GM21717 (cell line): Measurements from ENCODE around the gene OVCA2.
"Not testable (repeated sequence)": the region's sequence is repeated elsewhere in the genome, so short reads cannot be mapped to it uniquely, and the experiment has no call there.

ENCODE experiments used
- ATAC-seq: cut with Tn5 transposase; IDR thresholded peaks from one replicate; pipeline ENCODE4 v1.9.1; 2021; ENCODE audit warnings: mild to moderate bottlenecking, moderate library complexity; ENCODE audit not compliant: unreplicated experiment

OVCA2 gene

DNA sequence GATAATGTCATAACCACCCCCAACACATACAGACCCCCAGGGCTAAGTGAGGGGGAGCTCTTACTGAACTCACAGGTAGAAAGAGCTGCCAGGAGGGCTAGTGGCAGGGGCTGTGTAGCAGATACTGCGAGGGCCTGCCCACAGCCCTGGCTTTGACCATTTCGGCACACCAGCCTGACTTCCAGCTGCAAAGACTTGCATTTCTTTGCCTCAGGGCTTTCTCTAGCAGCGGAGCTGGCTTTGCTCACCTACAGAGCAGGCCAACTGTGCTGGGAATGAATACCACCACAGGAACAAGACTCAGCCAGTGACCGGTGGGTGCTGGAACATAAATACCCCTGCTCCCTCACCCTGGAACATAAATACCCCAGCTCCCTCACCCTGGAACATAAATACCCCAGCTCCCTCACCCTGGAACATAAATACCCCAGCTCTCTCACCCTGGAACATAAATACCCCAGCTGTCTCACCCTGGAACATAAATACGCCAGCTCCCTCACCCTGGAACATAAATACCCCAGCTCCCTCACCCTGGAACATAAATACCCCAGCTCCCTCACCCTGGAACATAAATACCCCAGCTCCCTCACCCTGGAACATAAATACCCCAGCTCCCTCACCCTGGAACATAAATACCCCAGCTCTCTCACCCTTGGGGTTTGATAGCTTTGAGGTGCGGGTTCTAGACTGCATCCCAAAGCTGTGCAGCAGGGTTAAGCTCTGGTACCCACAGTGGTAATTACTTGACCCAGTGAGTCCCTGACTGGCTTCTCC lies 28.4 kb upstream of the OVCA2 start:
- ATAC-seq = not testable (repeated sequence)

DNA sequence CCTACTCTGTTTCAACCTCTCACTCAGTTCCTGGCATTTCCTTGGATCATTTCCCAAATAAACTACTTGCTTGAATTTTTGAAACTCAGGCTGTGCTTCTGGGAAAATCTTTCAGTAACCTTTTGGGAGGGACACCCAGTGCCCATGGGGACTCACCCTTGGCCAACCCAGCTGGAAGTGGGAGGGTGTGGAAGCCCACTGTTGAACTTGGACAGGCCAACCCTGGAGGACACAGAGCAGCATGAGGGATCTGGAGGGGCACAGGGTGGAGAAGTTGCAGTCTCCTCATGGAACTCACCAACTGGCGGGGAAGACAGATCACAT lies 27.9 kb upstream of the OVCA2 start:
- ATAC-seq = no peak

DNA sequence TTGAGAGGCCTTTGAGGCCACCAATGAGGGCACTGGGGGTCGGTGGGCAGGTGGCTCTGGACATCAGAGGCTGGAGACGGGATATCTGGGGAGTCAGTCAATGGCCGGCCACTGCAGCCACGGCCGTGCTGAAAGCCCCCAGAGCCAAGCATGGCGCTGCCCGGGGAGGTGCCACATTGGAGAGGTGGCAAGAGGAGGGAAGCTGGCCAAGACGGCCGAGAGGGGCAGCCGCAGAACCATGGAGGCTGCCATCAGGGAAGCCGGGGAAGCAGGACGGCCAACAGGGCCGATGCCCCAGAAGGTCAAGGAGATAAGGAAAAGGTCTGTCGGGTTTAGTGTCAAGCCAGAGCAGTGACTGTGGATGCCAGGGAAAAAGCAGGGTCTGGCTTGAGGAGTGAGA lies 26.5 kb upstream of the OVCA2 start:
- ATAC-seq = no peak

DNA sequence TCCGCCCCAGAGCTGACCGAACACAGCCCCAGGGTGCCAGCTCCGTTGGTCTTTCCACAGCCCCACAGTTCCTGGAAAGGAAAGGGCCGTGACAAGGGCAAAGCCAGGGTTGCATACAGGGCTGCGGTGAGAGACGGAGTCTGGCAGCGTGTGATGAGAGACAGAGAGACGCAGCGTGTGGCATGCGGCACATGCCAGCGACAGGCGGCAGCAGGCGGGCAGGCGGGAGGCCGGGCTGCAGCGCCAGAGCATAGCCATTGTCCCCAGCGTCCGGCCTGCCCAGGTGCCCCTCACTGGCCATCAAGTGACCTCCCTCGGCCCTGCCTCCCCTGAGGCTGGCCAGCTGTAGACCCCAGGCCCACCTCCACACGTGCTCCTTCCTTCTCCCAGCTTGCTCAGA lies 25.3 kb upstream of the OVCA2 start:
- no peak for ATAC-seq

DNA sequence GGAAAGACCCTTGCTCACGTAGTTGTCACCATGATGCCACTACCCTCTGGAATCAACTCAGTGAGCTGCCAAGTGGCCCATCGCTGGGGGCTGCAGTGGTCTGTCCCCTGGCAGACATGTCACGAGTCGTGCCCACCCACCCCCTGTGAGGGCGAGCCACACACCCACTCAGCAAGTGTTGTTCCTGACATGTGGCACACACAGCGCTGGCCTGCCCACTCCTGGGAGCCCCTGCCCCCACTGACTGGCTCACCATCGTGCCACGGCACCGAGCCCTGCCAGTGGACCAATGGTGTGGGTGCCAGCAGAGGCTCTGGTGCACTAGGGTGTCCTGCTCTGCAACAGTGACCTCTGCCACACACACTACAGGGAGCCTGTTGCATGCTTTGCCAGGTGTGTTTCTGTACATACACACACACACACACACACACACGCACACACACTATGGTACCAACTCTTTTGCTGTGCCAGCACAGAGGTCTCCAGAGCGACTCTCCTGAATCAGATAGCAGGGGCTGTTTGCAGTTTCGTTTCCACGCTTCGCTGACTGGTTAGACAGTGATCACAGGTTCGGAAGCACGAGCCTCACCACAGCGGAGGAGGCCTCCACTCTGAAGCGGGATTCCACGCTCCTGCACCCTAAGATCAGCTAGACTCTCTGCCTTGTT lies 24.4 kb upstream of the OVCA2 start:
- ATAC-seq = no peak

DNA sequence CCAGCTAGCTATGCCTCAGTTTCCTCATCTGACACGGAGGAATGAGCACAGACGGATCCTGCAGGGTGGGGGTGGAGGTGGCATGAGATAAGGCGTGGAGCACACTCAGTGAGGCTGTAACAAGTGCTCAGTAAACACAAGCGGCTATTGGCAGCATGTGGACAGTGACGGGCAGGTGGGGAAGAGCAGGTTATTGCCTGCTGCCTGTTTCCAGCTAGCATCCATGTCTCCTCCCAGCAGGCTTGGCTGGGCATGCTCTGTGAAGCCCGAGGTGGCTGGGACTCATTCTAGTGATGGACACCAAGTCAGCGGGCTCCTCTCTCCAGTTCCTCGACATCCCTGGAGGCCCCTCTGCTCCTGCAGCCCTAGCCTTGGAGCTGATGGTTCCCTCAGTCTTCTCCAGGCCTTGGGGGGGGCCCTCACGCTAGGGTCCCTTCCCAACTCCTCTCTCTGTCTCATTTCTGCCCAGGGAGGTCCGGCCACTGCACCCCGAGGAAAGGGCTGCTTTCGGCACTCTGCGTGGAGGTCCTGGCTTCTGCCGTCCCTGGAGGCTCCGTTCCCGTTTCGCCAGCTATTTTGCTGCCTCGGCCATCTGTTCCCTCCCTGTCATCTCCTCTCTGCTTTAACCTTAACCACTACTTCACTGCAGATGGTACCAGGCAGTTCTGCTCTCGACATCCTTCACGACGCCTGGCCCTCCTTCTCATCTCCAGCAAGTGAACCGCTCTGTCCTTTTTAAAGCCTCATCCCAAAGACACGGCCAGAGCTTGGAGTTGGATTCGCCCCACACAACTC lies 22.9 kb upstream of the OVCA2 start:
- no peak for ATAC-seq

DNA sequence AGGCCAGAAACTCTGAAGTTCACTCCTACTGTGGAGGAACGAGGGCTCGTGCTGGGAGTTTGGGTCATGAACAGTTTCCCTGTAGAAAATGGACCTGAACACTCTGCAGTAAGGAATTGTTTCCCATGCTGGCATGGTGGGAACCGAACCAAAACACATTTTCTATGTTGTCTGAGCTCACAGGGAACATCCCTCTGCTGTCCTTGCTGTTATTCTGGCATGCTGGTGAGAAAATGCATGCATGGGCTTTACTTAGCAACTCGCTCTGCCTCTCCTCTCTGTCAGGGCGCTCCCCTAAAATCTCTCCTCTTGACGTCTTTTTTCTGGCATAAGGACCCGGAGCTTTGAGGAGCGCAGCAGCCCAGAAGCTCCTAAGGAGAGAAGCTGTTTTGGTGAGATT lies 22.1 kb upstream of the OVCA2 start:
- ATAC-seq = no peak

DNA sequence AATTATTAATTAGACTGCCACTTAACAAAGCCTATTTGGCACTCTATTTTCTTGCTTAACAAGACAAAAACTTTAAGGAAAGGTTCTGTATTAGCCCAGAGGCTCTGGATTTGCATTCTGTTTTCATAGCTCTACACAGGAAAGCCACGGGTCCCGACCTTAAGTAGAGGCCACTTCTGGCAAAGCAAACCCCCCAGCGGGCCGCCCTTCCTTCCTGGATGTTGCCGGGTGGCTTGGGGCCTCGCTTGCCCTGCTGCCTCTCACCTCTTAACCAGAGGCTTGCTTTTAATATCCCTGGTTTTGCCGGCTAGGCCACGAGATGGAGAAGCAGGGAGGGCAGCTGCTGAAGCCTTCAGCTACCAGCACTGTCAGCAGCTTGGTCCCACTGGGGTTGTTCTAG lies 21.1 kb upstream of the OVCA2 start:
- no peak for ATAC-seq

DNA sequence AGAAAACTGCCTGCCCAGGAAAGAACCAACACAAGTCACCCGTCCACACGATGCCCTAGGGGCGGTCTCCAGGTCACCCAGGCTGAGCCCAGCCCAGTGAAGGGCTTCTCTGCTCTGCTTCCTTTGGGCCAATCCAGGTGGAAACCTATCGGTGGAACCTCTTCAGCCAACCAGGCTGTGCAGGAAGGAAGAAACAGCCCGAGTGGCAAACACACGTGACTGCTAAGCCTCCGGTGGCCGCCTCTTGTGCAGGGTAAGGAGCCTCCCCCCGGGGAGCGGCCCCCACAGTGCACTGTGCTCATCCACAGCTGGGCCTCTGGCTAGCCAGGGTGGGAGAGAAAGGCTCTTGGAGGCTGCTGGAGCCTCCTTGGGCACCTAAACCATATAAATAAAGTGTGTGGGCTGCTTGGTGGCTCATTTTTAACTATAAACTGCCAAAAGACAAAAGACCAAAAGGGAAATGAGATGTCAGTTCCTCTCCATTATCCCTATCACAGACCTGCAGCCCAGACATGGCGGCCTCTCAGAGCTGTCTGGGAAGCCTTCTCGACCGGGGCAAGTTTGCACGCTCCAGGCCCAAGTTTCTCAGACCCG lies 19.1 kb upstream of the OVCA2 start:
- no peak for ATAC-seq

DNA sequence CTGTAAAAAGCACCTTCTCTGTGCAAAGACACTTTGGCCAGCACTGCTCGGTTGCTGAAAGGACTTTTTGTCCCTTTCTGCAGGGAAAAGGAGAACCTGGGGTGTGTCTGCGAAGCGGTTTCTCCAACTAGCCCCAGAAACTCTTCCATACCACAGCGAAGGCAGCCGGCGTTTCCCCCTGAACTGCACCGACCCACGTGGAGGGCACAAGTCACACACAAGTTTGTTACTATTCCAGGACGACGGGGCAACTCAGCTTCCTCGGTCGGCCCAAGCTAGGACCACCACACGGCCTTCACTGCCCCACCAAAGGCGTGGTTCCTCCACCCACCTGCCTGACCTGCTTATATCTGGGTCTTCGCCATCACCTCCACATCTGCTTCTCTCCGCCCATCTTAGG lies 18.6 kb upstream of the OVCA2 start:
- ATAC-seq = no peak

DNA sequence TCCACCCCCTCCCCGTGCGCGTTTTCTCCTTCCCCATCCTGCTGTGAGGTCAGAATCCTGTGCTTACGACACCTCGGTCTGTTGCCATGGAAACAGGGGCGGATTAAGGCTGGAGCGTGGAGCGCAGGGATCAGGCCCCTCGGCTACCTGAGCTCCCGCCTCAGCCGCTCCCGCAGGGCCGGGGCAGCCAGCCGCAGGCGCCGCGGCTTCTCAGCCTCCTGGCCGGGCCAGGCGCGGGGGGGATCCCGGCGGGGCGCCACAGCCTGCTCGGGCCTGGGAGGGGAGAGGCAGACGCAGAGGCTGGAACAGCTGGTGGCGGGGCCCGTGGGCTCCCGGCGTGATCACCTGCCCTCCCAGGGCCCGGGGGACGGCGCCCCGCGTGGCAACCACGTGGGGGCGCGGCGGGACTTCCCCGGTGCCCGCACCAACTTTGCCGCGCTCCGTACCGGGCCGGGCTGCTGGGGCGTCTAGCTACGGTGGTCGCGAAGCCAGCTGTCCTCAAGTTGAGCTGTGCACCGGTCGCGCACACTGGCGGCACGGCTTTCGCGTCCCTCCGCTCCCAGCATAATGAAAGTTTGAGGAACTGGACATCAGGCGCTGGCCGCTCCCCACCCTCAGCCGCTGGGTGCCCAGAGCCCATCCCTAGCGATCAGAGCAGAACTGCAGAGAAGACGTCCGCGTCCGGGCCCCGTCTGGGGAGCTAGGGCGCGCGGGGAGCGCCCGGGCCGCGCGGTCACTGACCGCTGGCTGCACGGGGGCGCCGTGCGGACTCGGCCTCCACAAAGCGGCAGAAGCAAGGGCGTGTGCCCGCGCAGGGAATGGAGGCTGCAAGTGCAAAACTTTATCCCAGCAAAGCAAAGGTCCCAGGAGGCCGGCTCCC lies 17.9 kb upstream of the OVCA2 start:
- no peak for ATAC-seq

DNA sequence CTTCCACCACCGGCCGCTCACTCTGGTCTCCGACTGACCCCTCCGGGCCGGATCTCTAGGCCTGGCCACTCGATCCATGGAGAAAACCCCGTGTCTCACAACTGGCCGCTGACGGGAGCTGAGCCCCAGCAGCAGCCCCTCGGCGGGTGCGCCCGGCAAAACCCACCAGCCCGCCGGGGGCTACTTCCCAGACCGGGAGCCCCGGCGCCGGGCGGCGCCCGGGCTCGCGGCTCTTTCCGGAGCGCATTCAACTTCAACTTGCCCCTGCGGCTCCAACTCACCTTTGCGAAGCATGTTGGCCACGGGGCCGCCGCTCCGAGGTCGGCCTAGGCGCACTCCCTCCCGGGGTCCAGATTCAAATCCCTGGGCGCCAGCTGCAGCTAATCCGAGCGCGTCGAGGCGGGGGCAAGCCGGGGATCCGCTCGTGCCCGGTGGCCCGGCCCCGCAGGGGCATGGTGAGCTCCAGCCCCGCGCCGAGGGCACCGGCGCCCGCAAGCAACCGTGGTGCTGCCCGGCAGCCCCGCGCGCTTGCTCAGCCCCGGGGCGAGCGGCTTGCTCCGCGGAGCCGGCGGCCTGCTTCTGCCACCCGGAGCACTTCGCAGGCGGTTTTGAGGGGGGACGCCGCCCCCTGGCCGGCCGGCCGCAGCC lies 17.1 kb upstream of the OVCA2 start:
- ATAC-seq = no peak

DNA sequence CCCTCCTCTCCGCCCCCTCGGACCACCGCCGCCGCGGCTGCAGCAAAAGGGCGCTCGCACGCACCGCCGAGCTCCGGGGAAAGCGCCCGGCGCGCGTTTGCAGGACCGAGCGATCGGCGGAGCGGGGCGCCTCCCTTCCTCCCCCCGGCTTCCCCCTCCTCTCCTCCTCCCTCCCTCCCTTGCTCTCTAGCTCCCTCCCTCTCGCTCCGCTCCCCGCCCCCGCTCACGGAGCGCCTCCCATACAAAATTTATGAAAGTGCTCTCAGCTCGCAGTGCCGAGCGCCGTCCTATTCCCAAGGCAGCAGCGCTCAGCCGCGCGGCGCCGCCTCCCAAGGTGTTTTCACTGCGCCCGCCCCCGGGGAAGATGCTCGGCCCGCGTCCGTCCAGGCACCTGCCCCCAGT lies 16.6 kb upstream of the OVCA2 start, which contains the start of gene RTN4RL1:
TSS of gene RTN4RL1 (minus strand) at position 115 of the 402 bp plus-strand sequence. CDS start 469 bp downstream, outside the sequence.
- ATAC-seq = no peak

DNA sequence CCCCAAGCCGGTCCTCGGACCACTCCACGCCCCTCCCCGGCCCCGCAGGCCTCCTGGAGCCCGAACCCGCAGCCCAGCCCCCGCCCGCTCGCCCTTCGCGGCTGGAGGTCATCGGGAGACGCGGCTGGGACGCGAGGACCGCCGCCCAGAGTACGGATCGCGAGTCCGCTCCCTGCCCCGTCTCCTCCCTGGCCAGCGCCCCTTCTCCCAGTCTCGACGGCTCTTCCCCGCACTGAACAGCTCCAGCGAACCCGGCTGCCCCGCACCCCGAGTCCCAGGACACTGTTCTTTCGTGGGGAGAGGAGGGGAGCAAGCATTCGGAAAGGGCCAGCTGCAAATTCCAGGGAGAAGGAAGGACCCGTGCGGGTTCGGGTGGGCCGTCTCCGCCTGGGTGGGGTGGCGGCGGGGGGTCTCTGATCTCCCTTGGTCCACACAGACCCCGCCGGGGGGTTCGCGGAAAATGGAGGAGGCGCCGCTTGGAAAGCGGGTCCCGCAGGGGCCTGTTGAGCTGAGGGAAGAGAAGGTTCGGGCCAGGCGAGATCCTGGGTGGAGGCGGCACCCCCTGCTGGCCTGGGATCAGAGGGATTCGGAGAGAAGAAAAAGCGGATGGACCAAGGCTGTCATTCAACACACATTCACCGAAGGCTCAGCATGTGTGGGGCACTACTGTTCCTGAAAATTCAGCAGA lies 16.1 kb upstream of the OVCA2 start:
- no peak for ATAC-seq

DNA sequence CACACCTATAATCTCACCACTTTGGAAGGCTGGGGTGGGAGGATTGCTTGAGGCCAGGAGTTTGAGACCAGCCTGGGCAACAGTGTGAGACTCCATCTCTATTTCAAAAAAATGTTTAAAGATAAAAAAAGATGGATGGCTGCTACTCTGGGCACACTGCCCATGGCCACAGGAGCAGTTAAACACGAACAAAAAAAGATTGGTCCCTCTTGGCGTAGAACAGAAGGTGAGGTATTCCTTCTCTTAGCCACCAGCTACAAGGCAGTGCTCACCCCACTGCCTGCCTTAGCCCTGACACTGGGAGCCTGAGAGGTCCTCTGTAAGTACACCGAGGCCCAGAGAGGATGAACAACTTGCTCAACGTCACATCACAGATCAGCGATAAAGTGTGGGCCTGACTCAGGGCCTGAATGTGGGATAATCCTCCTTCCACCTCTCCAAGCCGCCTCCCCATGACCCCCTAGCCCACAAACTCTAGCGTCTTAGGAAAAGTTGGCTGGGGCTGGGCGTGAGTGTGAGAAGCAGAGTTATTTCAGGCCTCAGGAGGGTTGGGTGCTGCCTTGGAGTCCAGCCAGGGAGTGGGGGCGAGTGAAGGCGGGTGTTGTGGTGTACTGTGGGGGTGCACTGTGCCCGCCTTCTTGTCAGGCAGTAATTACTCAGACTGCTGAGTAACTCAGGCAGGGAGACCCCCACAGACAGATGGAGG lies 14.1 kb upstream of the OVCA2 start:
- no peak for ATAC-seq

DNA sequence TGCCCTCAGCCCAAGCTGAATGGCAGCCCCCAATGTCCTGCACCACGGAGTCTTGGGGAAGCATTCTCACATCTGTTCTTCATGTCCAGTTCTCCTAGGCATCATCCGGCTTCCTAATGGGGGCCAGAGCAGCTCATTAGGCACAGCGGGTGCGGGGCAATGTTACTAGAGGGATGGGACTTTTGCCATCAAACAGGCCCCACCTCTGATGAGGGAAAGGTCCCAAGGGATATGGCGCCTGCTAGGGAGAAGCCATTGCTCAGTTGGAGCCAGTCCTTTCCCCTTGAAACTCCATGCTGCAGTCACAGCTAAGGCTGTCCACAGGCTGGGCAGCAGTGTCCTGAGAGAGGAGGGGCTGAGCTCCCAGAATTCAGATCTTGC lies 13.6 kb upstream of the OVCA2 start:
- no peak for ATAC-seq

DNA sequence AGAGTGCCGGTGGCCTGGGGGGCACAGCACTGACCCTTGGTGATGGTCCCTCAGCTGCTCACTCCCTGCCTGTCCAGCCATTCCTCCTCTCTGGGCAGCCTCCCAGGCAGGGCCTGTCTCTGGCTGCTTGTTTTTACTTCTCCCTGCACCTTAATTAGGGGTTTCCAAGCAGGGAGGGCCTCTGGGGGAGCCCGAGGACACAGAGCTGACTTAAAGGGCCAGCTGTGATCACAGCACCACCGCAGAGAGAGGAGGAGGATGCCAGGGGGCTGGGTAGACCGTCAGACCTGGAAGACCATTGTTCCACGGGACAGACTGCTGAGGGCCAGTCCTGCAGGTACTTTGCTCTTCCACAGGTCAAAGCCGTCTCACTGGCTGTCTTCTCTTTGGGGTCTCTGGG lies 13.1 kb upstream of the OVCA2 start:
- no peak for ATAC-seq

DNA sequence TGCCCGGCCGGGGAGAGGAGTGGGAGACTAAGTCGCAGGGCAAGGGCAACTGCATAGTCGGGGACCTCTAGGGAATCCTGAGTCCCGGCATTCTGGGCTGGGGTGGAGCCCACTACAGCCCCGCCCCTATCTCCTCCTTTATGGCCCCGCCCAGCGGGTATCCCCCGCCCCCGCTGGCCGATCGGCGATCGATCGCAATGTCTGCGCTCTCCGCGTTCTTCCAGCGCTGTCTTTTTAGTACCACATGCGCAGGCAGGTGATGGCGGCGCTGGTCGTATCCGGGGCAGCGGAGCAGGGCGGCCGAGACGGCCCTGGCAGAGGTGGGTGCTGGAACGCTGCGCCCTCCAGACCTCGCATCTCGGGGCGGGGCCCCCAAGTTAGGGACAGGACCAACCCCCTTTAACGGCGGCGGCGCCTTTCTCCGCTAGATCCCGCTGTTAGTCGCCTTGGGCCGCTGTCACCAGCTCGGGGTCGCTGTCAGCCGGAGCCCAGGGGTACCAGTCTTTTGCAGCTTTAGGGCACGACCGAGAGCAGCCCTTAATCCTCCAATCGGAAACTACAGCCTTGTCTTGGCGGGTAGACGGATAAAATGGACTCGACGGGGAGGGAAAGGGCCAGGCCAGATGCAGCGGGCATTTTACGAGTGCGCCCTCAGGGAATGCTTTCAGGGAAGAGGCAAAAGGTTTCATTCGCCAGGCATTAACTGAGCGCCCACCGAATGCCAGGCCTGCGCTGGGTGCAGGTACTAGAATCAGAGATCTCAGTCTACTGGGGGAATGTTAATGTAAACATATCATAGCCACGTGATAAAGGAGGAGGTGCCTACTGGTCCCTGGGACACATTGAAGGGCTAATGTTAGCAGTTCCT lies 11.7 kb upstream of the OVCA2 start, which contains the start of gene DPH1:
TSS of gene DPH1 (plus strand) at position 243 of the 868 bp plus-strand sequence. CDS start at position 260, 17 bp downstream.
- ATAC-seq = peak; percentile 48
